ENCODE measurements around the gene PTPRM.

GRCh38 chr18:7633171-7633570 is 66.1 kb downstream of the PTPRM start:
- TF ChIP-seq CTCF (IDR thresholded peaks at IDR 0.05) = no peak
- TF ChIP-seq POLR2A (IDR thresholded peaks at IDR 0.05) = no peak
